ENCODE results near the gene HS3ST3B1. TPM values are rescaled to one million over a fixed set of nuclear protein-coding genes. Genes with fewer than 3 reads are reported as not detected.

The HS3ST3B1 gene
- polyA plus RNA-seq, 1 of the 3 experiments (the other 2 are of a cell fraction): 0.67 TPM

DNA sequence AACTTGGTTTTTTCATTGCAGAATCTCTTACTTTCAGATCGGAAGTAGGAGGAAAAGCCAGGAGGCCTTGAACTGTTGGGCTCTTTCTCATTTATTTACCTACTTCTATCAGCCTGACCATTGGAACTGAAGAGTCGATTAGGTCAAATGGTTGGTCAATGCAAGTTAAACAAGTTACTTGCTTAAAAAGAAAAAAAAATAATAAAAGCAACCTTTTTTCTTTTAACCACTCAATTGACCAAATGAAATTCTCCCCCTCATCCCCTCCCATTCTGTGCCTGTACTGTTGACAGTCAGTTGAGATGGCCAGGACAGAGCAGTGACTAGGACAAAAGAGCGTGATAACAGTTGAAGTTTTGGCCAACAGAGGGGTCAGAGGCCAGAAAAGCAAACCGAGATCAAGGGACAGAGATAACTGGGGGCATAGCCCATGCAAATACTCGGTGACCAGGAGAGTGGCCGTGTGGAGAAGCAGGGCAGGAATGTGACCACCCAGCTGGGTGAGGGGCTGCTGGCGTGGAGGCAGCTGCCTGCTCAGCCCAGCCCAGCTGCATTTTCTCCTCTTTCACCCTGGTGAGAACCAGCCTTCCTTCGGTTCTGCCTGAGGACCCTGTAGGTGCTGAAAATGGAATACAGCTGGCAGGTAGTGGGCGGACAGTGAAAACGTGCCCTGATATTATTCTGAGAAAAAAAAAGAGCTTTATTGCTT, 72.2 kb downstream of the HS3ST3B1 start:
- H3K79me2 ChIP-seq (ENCODE audit: insufficient read depth): no peaks in the 10 kb centered on the region
- no peaks in the 10 kb centered on the region for H3K36me3 ChIP-seq (replicated peaks in 1 of 2; ENCODE audit: control insufficient read depth in 1 of 2, insufficient read depth in 2 of 2, low read length in 1 of 2)
- no peaks in the 10 kb centered on the region for H3K9me2 ChIP-seq
- 7% methylated on average over 10 of the region's 10 CpGs for WGBS (ENCODE audit: low lambda C conversion rate)
- TF ChIP-seq SMC3 (IDR thresholded peaks at IDR 0.05; ENCODE audit: low read depth, low read length) (no peak), RAD21 (IDR thresholded peaks at IDR 0.05; ENCODE audit: low read length) (no peak)
- TF ChIP-seq, protein P1, sequence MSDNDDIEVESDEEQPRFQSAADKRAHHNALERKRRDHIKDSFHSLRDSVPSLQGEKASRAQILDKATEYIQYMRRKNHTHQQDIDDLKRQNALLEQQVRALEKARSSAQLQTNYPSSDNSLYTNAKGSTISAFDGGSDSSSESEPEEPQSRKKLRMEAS (IDR thresholded peaks at IDR 0.05; ENCODE audit: low read depth): no peak
- TF ChIP-seq, protein P2, sequence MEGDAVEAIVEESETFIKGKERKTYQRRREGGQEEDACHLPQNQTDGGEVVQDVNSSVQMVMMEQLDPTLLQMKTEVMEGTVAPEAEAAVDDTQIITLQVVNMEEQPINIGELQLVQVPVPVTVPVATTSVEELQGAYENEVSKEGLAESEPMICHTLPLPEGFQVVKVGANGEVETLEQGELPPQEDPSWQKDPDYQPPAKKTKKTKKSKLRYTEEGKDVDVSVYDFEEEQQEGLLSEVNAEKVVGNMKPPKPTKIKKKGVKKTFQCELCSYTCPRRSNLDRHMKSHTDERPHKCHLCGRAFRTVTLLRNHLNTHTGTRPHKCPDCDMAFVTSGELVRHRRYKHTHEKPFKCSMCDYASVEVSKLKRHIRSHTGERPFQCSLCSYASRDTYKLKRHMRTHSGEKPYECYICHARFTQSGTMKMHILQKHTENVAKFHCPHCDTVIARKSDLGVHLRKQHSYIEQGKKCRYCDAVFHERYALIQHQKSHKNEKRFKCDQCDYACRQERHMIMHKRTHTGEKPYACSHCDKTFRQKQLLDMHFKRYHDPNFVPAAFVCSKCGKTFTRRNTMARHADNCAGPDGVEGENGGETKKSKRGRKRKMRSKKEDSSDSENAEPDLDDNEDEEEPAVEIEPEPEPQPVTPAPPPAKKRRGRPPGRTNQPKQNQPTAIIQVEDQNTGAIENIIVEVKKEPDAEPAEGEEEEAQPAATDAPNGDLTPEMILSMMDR (IDR thresholded peaks at IDR 0.05): no peak
- no peaks in the 10 kb centered on the region for H4K20me1 ChIP-seq (ENCODE audit: insufficient read depth)
- no peak overlapping the region for H3K4me3 ChIP-seq (ENCODE audit: low read depth in 2 of 2, low read length in 1 of 2)
- no peak overlapping the region for H3K4me2 ChIP-seq
- no peak overlapping the region for H3K27ac ChIP-seq (ENCODE audit: low read depth in 2 of 2, low read length in 1 of 2)
- H2AFZ ChIP-seq (ENCODE audit: low read depth): no peak overlapping the region
- CTCF ChIA-PET: interaction anchor here (1.5 kb wide), 1 partner anchor 18 kb away, joined by 3 read pairs; no protein-coding TSS in a partner anchor
- no peak overlapping the region for H3K9ac ChIP-seq
- H3K27me3 ChIP-seq (ENCODE audit: insufficient read depth): peaks cover 50% of the 10 kb centered on the region
- H3F3A ChIP-seq (replicated peaks; ENCODE audit: insufficient read depth): no peaks in the 10 kb centered on the region
- POLR2A ChIA-PET: no interaction called here
- no peaks in the 10 kb centered on the region for H3K4me1 ChIP-seq (ENCODE audit: control insufficient read depth in 1 of 2, insufficient read depth in 2 of 2, low read depth in 1 of 2, low read length in 1 of 2)
- DNase-seq: no peak
- no peaks in the 10 kb centered on the region for H3K9me3 ChIP-seq

DNA sequence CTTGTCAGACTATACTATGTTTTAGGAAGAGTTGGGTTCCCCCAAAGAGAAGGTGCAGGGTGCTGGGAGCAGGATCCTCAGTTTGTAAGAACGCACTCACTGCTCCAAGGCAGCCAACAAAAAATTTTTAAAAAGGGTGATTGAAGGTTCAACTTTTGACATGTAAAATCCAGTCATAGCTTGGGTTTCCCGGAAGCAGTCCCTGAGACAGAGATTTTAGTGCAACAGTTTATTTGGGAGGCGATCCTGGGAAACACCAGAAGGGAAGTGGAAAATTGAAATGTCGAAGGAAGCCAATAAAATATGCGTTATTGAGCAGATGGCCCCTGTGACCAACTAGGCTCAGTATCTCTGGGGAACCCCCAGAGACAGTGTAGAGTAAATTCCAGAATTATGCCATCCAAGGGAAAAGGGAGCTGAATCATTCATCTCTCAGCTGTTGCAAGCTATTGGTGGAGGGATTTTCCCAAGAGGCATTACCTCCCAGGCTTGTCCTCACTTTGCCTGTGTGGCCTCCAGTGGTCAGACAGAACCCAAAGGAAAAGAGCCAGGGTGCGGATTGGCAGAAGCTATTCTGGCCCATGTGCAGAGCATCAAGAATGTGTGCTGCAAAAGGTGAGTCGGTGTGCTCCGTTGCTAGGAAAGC, 72.9 kb downstream of the HS3ST3B1 start:
- Histone ChIP-seq H3K4me1 (ENCODE audit: control insufficient read depth in 1 of 2, insufficient read depth in 2 of 2, low read depth in 1 of 2, low read length in 1 of 2) (no peaks in the 10 kb centered on the region), H3K4me3 (ENCODE audit: low read depth in 2 of 2, low read length in 1 of 2) (no peak overlapping the region), H2AFZ (ENCODE audit: low read depth) (no peak overlapping the region), H3K9me2 (no peaks in the 10 kb centered on the region), H3K79me2 (ENCODE audit: insufficient read depth) (no peaks in the 10 kb centered on the region), H3K4me2 (no peak overlapping the region), H3K9me3 (no peaks in the 10 kb centered on the region), H3K27me3 (ENCODE audit: insufficient read depth) (peaks cover 53% of the 10 kb centered on the region), H3K9ac (no peak overlapping the region), H3F3A (replicated peaks; ENCODE audit: insufficient read depth) (no peaks in the 10 kb centered on the region), H3K27ac (ENCODE audit: low read depth in 2 of 2, low read length in 1 of 2) (no peak overlapping the region), H4K20me1 (ENCODE audit: insufficient read depth) (no peaks in the 10 kb centered on the region), H3K36me3 (replicated peaks in 1 of 2; ENCODE audit: control insufficient read depth in 1 of 2, insufficient read depth in 2 of 2, low read length in 1 of 2) (no peaks in the 10 kb centered on the region)
- 7% methylated on average over 8 of the region's 8 CpGs for WGBS (ENCODE audit: low lambda C conversion rate)
- no peak for DNase-seq
- ChIA-PET POLR2A (no interaction called here), CTCF (interaction anchor here (1.5 kb wide), 1 partner anchor 19 kb away, joined by 3 read pairs; no protein-coding TSS in a partner anchor)
- TF ChIP-seq, protein P3, sequence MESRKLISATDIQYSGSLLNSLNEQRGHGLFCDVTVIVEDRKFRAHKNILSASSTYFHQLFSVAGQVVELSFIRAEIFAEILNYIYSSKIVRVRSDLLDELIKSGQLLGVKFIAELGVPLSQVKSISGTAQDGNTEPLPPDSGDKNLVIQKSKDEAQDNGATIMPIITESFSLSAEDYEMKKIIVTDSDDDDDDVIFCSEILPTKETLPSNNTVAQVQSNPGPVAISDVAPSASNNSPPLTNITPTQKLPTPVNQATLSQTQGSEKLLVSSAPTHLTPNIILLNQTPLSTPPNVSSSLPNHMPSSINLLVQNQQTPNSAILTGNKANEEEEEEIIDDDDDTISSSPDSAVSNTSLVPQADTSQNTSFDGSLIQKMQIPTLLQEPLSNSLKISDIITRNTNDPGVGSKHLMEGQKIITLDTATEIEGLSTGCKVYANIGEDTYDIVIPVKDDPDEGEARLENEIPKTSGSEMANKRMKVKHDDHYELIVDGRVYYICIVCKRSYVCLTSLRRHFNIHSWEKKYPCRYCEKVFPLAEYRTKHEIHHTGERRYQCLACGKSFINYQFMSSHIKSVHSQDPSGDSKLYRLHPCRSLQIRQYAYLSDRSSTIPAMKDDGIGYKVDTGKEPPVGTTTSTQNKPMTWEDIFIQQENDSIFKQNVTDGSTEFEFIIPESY (IDR thresholded peaks at IDR 0.05; ENCODE audit: borderline replicate concordance, low read depth): no peak
- no peak for TF ChIP-seq NFIC (IDR thresholded peaks at IDR 0.05; ENCODE audit: borderline replicate concordance)

Data from SK-N-SH (cell line).